IPS DF 4.7 (cell line): Measurements from ENCODE around the gene NOL4L.

Source experiments
- DNase-seq: peaks from one replicate; pipeline ENCODE4 v3.0.0-alpha.2; 2013; ENCODE audit warnings: low spot score; ENCODE audit errors: extremely low read depth

NOL4L gene

DNA sequence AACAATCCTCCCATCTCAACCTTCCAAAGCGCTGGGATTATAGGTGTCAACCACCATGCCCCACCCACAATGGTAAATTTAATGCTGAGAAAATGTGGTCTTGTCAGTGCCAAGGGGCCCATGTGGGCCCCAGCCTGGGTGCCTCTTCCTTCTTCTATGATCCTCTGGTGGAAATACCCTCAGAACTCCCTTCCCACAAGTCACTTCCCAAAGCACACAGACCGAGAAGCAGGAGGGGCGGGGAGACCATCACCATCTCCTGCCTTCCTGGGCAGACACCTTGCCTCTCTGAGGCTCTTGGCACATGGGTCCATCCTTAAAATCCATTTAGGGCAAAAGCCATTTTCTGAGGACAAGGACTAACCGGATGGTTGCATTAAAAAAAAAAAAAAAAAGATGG lies 59.0 kb downstream of the NOL4L start:
- no peak for DNase-seq

GRCh38 chr20:32524829-32525501 lies 60.2 kb downstream of the NOL4L start:
- DNase-seq, result no peak

GRCh38 chr20:32523613-32524213 lies 61.4 kb downstream of the NOL4L start:
- no peak for DNase-seq

- DNase-seq, result no peak
These were observed 62.1 kb downstream of the NOL4L start for GRCh38 chr20:32522776-32523612.

DNA sequence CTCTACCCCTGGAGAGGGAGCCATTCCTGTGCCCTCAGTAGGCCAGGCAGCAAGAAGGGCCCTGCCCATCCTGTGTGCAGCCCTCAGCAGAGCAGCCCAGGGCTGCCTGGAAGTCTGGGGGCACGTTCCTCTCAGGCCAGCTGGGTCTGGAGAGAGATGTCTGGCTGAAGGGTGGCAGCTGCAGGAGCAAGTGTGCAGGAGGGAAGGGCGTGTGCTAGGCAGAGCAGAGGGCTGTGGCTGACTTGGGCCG lies 62.7 kb downstream of the NOL4L start:
- DNase-seq, result no peak

- no peak for DNase-seq
These were observed 63.2 kb downstream of the NOL4L start for GRCh38 chr20:32521780-32522525.

GRCh38 chr20:32520927-32521203 lies 64.3 kb downstream of the NOL4L start:
- no peak for DNase-seq

GRCh38 chr20:32519381-32519730 lies 65.8 kb downstream of the NOL4L start:
- DNase-seq, result no peak

DNA sequence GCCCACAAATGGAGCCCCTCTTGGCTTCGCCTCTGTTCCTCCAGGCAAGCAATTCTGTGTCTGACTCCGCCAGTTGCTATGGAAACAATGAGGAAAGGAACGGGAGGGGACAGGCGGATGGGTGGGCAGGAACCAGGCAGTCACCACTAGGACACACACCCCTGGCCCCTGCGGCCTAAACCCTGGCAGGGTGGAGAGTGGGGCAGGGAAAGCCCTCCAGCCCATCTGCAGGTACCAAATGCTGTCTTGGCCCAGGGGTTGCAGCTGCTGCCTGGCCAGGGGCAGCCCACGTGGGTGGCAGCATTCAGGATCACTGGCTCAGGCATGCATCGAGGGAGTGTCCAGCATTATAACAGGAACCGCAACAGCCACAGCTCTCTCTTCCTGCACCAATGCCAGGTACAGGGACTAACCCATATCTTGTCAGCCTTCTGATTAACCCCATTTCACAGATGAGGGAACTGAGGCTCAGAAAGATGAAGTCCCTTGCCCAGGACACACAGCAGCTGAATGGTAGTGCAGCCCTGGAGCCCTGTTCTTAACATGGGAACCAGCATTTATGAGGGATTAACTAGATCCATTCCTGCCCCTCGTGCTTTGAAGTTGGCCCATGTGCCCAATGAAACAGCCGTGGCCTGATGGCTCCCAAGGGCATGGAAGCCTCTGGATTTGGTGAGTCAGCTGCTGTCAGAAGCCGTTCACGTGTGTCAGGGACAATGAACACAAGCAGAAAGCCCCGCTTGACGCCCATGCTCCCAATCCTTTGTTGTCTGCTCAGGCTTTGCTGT lies 66.3 kb downstream of the NOL4L start:
- DNase-seq, result no peak

- DNase-seq, result no peak
These were observed 67.1 kb downstream of the NOL4L start for GRCh38 chr20:32517914-32518592.

DNA sequence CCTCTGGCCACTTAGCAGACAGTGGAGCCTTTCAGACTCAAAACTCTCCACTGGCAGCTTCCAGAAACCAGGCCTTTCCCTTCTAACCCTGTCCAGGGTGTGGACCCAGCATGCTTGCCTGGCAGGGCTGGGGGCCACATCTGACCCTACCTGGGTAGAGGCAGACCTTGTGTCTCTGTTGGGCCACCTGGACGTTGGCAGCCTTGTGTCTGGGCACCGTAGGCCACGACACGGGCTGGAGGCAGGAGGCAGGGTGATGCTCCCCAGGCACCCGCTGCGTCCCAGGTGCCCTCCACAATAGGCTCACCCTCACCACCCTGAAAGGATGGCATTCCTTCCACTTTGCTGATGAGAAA lies 67.6 kb downstream of the NOL4L start:
- no peak for DNase-seq

GRCh38 chr20:32516583-32517517 lies 68.3 kb downstream of the NOL4L start:
- DNase-seq, result no peak

DNA sequence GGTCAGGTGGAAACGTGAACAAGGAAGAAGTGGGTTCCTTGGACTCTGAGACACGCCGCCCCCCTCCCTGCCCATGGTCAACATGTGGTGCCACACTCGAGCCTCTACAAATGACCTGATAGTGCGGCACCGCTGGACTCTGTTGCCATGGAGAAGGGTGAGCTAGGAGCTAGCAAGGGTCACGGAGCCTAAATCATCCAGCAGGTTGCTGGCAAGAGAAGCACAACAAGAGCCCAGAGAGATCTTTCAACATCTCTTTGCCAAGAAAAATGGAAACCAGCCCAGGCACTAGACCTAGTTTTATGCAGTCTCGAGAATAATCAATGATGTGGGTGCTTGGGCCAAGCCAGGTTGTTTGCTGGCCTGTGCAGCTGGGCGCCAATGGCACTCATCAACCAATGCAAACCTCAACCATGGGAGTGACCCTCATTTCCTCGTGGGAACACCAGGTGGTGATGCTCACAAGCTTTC lies 69.5 kb downstream of the NOL4L start:
- DNase-seq, result no peak

DNA sequence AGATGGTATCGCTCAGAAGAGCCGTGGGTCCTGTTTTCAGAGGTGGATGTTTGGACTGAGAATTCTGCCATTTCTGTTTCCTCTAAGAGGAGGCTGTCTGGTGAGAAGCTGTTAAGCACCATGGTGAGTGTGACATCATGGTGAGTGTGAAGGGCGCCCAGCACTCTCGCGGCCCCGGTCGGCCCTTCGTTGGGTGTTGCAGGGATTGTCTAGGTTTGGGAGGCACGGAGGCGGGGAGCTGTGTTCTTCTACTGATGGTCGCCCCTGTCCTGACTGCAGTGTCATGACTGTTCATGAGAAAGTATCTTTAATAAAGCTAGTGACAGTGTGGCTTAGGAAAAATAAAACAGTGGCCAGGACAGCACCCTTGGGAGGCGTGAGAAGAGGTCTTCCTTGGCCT lies 70.4 kb downstream of the NOL4L start:
- no peak for DNase-seq

DNA sequence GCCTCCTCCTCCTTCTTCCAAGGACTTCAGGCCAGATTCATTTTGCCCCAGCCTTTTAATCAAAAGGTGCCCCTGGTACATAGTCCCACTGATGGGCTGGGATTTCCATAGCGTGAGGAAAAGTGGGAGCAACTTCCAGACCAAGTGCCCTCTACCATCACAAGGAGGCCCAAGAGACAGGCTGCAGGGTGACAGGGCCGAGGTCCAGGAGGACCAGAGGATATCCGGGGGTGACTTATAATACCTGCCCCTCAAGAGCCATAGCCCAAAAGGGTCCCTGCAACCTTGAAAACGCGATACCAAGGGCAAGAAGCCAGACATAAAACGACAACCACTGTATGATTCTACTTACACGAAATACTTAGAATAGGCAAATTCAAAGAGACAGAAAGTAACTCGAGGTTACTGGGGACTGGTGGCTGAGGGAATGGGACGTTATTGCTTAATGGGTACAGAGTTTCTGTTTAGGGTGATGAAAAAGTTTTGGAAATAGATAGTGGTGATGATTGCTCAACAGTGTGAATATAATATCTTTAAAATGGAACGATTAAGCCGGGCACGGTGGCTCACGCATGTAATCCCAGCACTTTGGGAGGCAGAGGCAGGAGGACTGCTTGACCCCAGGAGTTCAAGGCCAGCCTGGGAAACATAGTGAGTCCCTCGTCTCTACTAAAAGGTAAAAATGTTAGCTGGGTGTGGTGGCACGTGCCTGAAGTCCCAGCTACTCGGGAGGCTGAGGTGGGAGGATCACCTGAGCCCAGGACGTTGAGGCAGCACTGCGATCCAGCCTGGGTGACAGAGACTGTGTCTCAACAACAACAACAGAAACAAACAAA lies 71.9 kb downstream of the NOL4L start:
- no peak for DNase-seq

DNA sequence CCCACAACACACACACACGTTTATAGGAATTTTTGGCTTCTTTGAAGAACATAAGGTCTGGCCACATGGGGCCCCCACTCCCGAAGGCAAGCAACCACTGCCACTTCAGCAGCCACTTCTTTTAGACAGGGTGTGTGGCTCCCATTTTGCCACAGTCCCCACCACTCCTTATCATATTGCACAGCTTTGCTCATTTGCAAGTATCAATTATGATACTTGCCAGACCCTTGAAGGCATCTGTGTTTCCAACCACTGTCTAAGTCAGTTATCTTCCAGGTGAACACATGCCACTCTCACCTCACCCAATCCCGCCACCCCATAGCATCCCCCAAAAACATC lies 73.1 kb downstream of the NOL4L start:
- DNase-seq, result no peak

DNA sequence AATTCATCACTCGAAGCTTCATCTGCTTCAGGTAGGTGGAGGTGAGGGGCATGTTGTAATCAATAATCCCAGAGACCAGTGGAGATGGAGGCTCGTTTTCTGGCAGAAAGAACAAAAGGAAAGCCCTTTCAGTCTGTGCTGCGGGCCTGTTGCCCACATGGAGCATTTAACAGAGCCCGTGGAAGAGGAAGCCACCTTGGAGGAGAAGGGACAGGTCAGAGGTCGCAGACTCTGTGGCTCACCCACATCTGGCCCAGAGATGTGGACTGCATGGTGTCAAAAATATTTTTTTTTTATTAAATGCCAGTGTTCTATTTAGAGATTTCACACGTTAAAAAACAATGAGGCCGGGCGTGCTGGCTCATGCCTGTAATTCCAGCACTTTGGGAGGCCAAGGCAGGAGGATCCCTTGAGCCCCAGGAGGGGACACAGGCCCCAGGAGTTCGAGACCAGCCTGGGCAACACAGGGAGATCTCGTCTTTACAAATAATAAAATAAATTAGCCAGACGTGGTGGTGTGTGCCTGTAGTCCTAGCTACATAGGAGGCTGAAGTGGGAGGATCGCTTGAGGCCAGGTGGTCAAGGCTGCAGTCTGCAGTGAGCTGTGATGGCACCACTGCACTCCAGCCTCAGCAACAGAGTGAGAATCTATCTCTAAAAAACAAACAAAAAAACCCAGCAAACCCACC lies 73.6 kb downstream of the NOL4L start:
- DNase-seq, result no peak

GRCh38 chr20:32510601-32511357 lies 74.4 kb downstream of the NOL4L start:
- DNase-seq, result no peak
